CD14-positive monocyte (primary cell): ENCODE measurements around the gene SPTBN5. TPM values are rescaled to one million over a fixed set of nuclear protein-coding genes. Genes with fewer than 3 reads are reported as not detected.

Source experiments
- DNase-seq, 3 donors: peaks; one replicate each; pipeline ENCODE4 v3.0.0-alpha.2; 2011 to 2022
- H2AFZ ChIP-seq: 2 replicates; pipeline ENCODE4 v1.6.0; 2012; ENCODE audit warnings: mild to moderate bottlenecking, low read depth, low read length, inconsistent platforms; ENCODE audit not compliant: insufficient read depth, poor library complexity, severe bottlenecking
- H3K27ac ChIP-seq, 2 donors: 1 replicate in 1 of 2; 2 replicates in 1 of 2; pipeline ENCODE4 v1.5.1; 2012 to 2013; ENCODE audit warnings: low read length in 2 of 2, control low read depth in 1 of 2, inconsistent platforms in 1 of 2, low read depth in 1 of 2, mild to moderate bottlenecking in 1 of 2
- H3K27me3 ChIP-seq, 2 donors: one replicate each; pipeline versions ENCODE4 v1.6.0 to v1.6.1; 2011 to 2013; ENCODE audit warnings: low read length in 2 of 2; ENCODE audit not compliant: control insufficient read depth in 2 of 2, insufficient read depth in 2 of 2
- H3K36me3 ChIP-seq, 2 donors: replicated peaks in 1 of 2; 1 replicate in 1 of 2; 2 replicates in 1 of 2; pipeline versions ENCODE4 v1.5.1 to v1.6.1; 2012 to 2013; ENCODE audit warnings: low read length in 2 of 2, control low read depth in 1 of 2, inconsistent platforms in 1 of 2, mild to moderate bottlenecking in 1 of 2; ENCODE audit not compliant: insufficient read depth in 2 of 2, control insufficient read depth in 1 of 2
- H3K4me1 ChIP-seq, 2 donors: 1 replicate in 1 of 2; 2 replicates in 1 of 2; pipeline versions ENCODE4 v1.5.1 to v1.6.1; 2012 to 2013; ENCODE audit warnings: low read length in 2 of 2, control low read depth in 1 of 2, inconsistent platforms in 1 of 2, mild to moderate bottlenecking in 1 of 2, moderate library complexity in 1 of 2; ENCODE audit not compliant: insufficient read depth in 2 of 2, control insufficient read depth in 1 of 2
- H3K4me2 ChIP-seq: replicated peaks from 2 replicates; pipeline ENCODE3; 2012; ENCODE audit warnings: low read length, moderate library complexity, mild to moderate bottlenecking; ENCODE audit not compliant: poor library complexity, severe bottlenecking; ENCODE audit errors: extremely low read depth
- H3K4me3 ChIP-seq, 3 experiments: fragments of 200-600 bp in 1 of 3; sonication (generic) in 1 of 3; replicated peaks in 1 of 3; 1 replicate in 2 of 3; 2 replicates in 1 of 3; pipeline ENCODE4 v1.5.1; 2011 to 2013; ENCODE audit warnings: low read length in 3 of 3, mild to moderate bottlenecking in 3 of 3, control low read depth in 2 of 3, low read depth in 2 of 3, inconsistent platforms in 1 of 3, moderate library complexity in 1 of 3
- H3K79me2 ChIP-seq: 2 replicates; pipeline ENCODE4 v1.6.0; 2012; ENCODE audit warnings: mild to moderate bottlenecking, control low read depth, inconsistent platforms, low read length, moderate library complexity; ENCODE audit not compliant: insufficient read depth
- H3K9ac ChIP-seq: 2 replicates; pipeline ENCODE4 v1.6.0; 2017; ENCODE audit warnings: low read length, mild to moderate bottlenecking; ENCODE audit not compliant: insufficient read depth, poor library complexity, severe bottlenecking
- H3K9me3 ChIP-seq, 2 donors: replicated peaks in 1 of 2; 1 replicate in 1 of 2; 2 replicates in 1 of 2; pipeline versions ENCODE4 v1.5.1 to v1.6.1; 2012 to 2013; ENCODE audit warnings: low read length in 2 of 2, control low read depth in 1 of 2; ENCODE audit not compliant: control insufficient read depth in 1 of 2, insufficient read depth in 1 of 2
- H4K20me1 ChIP-seq: 2 replicates; pipeline ENCODE4 v1.6.0; 2012; ENCODE audit warnings: mild to moderate bottlenecking, low read length, control low read depth, moderate library complexity; ENCODE audit not compliant: insufficient read depth
- H3K27ac Mint-ChIP-seq, 7 donors: one replicate each; pipeline ENCODE4 v1.8.0; 2020; ENCODE audit warnings: mild to moderate bottlenecking in 7 of 7, mixed read lengths in 7 of 7, moderate library complexity in 6 of 7, inconsistent platforms in 2 of 7
- H3K27me3 Mint-ChIP-seq, 3 donors: one replicate each; pipeline ENCODE4 v1.8.0; 2021 to 2022; ENCODE audit warnings: low read depth in 3 of 3, mild to moderate bottlenecking in 3 of 3, mixed read lengths in 3 of 3, moderate library complexity in 3 of 3, inconsistent platforms in 1 of 3
- H3K36me3 Mint-ChIP-seq, 2 donors: one replicate each; pipeline ENCODE4 v1.8.0; 2020; ENCODE audit warnings: mixed read lengths in 2 of 2, inconsistent platforms in 1 of 2, mild to moderate bottlenecking in 1 of 2
- H3K4me1 Mint-ChIP-seq: one replicate; pipeline ENCODE4 v1.8.0; 2020; ENCODE audit warnings: mild to moderate bottlenecking, mixed read lengths
- H3K4me3 Mint-ChIP-seq, 2 donors: one replicate each; pipeline ENCODE4 v1.8.0; 2020; ENCODE audit warnings: mild to moderate bottlenecking in 2 of 2, mixed read lengths in 2 of 2, moderate library complexity in 1 of 2
- H3K9me3 Mint-ChIP-seq, 7 donors: one replicate each; pipeline ENCODE4 v1.8.0; 2020 to 2022; ENCODE audit warnings: mixed read lengths in 7 of 7, mild to moderate bottlenecking in 6 of 7, moderate library complexity in 6 of 7, inconsistent platforms in 2 of 7
- CTCF ChIP-seq: fragments of 200-600 bp; IDR thresholded peaks from one replicate; pipeline ENCODE4 v1.8.0; 2022; ENCODE audit warnings: antibody characterized with exemption, mild to moderate bottlenecking
- WGBS: methylation state at CpG from one replicate; pipeline ENCODE4 v1.1.5; 2013; ENCODE audit warnings: missing lambda C conversion rate; ENCODE audit not compliant: insufficient coverage; 5-methylcytosine and 5-hydroxymethylcytosine counted together
- intact Hi-C, 2 donors: fragments of 100-400 bp; cut with micrococcal nuclease; formaldehyde crosslinking; loops; one replicate each; pipeline versions ENCODE4 v1.15.0 to v1.15.1; 2023
- polyA plus RNA-seq, 3 donors: library from polyadenylated mRNA; depleted of rRNA in 1 of 3; unstranded in 2 of 3; stranded (reverse) in 1 of 3; fragments of 300-500 nt in 2 of 3; fragments of >200 nt in 1 of 3; fragmentation: Illumina TruSeq in 2 of 3; gene quantifications; 1 replicate in 2 of 3; 2 replicates in 1 of 3; pipeline ENCODE4 v1.2.3, GENCODE V29; 2012 to 2021

Gene SPTBN5
- polyA plus RNA-seq, 3 donors, result 0.29 TPM; not detected in 2

DNA sequence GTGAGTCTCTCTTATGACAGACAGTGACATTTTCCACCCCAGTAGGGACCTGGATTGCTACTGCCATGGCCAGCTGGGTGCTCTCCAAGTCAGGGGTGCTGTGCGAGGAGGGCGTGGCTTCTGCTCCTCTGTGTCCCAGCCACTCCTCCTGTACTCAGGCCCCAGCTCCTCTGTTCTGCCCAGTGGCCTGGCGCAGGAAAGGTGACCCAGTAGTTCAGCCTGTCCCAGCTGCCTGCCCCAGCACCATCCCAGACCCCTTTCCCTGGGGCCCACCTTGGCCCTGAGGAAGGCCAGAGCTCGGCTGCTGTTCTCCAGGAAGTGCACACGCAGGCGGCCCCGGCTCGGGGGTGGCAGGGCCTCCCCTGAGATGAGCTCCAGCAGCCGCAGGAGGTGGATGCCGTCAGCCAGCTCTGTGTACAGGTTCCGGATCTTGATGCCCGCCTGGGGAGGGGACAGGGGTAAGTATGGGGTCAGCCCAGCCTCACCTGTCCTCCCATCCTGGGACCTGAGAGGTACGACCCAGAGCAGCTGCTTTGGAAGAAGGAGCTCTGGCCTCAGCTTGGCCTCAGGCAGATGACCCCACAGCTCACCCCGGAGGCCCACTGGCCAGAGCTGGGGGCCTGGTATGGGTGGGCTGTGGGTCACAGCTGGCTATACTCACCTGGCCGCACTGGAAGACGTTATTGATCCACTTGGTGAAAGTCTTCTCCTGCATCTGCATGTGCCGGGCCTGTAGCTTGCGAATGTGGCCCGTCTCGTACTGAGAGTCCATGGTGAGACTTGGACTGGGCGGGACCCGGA lies 1.0 kb downstream of the SPTBN5 start:
- DNase-seq, result no peak
- peaks cover 4 to 11% of the 10 kb centered on the region in 2 donors for H3K36me3 ChIP-seq
- no peaks in the 10 kb centered on the region for H3K27me3 ChIP-seq
- H3K36me3 Mint-ChIP-seq, result peaks cover 10 to 14% of the 10 kb centered on the region in 2 donors
- no peak overlapping the region for H3K27ac ChIP-seq
- peaks cover 35% of the 10 kb centered on the region for H3K4me1 Mint-ChIP-seq
- H3K79me2 ChIP-seq, result no peaks in the 10 kb centered on the region
- H3K4me3 ChIP-seq, result no peak overlapping the region
- H2AFZ ChIP-seq, result no peak overlapping the region
- H4K20me1 ChIP-seq, result no peaks in the 10 kb centered on the region
- intact Hi-C loops, result no loop called here
- H3K9ac ChIP-seq, result no peak overlapping the region
- peaks cover 0 to 3% (median 2%) of the 10 kb centered on the region in 3 donors for H3K27me3 Mint-ChIP-seq
- peak overlapping the region in 2 of 7 donors; percentile 41 to 42 for H3K27ac Mint-ChIP-seq
- H3K4me2 ChIP-seq, result no peak overlapping the region
- H3K4me3 Mint-ChIP-seq, result no peak overlapping the region
- H3K4me1 ChIP-seq, result peaks cover 27 to 31% of the 10 kb centered on the region in 2 donors
- no peaks in the 10 kb centered on the region for H3K9me3 ChIP-seq
- peaks cover 0 to 3% (median 0%) of the 10 kb centered on the region in 7 donors for H3K9me3 Mint-ChIP-seq
- WGBS, result 71% methylated on average over 19 of the region's 22 CpGs
- TF ChIP-seq CTCF, result no peak

- H3K4me2 ChIP-seq, result no peak overlapping the region
- H3K27me3 Mint-ChIP-seq, result peaks cover 0 to 4% (median 2%) of the 10 kb centered on the region in 3 donors
- peaks cover 27 to 31% of the 10 kb centered on the region in 2 donors for H3K4me1 ChIP-seq
Observed at GRCh38 chr15:41891946-41892345, 1.9 kb downstream of the SPTBN5 start.

More at GRCh38 chr15:41891946-41892345, 1.9 kb downstream of the SPTBN5 start:
- no peaks in the 10 kb centered on the region for H3K79me2 ChIP-seq
- no peak overlapping the region for H2AFZ ChIP-seq
- intact Hi-C loops, result no loop called here
- no peak overlapping the region for H3K4me3 ChIP-seq
- Mint-ChIP-seq H3K4me3 (no peak overlapping the region), H3K36me3 (peaks cover 2 to 5% of the 10 kb centered on the region in 2 donors), H3K9me3 (peaks cover 0 to 3% (median 0%) of the 10 kb centered on the region in 7 donors), H3K27ac (no peak overlapping the region), H3K4me1 (peaks cover 35% of the 10 kb centered on the region)
- H3K9me3 ChIP-seq, result no peaks in the 10 kb centered on the region
- no peak for DNase-seq
- peaks cover 0 to 2% of the 10 kb centered on the region in 2 donors for H3K36me3 ChIP-seq
- H4K20me1 ChIP-seq, result no peaks in the 10 kb centered on the region
- no peak overlapping the region for H3K27ac ChIP-seq
- TF ChIP-seq CTCF, result no peak
- 96% methylated on average over 3 of the region's 3 CpGs for WGBS
- no peak overlapping the region for H3K9ac ChIP-seq
- H3K27me3 ChIP-seq, result no peaks in the 10 kb centered on the region
